Stimulated activated CD8-positive, alpha-beta memory T cell treated with anti-CD3 and anti-CD28 coated beads, Interleukin-2, amount 100 ng/mL, for 48 hours (primary cell): ENCODE measurements around the gene TAF13.
"Not testable (repeated sequence)": the region's sequence is repeated elsewhere in the genome, so short reads cannot be mapped to it uniquely, and the experiment has no call there.

ENCODE experiments used
- DNase-seq, 2 donors: peaks; one replicate each; pipeline ENCODE4 v3.0.0-alpha.2; 2020; ENCODE audit warnings: low read depth in 2 of 2

Gene TAF13

DNA sequence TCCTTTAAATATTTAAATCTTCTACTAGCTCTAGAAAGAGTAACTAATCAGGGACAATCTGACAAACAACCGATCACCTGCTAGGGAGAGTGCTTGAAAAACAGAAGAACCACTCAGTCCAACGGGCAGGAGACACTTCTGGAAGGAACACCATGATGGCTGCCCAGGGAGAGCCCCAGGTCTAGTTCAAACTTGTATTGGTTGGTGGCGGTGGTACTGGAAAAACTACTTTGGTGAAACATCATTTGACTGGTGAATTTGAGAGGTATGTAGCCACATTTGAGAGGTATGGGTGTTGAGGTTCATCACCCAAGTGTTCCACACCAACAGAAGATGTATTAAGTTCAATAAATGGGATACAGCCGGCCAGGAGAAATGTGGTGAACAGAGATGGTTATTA, 29.1 kb downstream of the TAF13 start:
- no peak for DNase-seq

DNA sequence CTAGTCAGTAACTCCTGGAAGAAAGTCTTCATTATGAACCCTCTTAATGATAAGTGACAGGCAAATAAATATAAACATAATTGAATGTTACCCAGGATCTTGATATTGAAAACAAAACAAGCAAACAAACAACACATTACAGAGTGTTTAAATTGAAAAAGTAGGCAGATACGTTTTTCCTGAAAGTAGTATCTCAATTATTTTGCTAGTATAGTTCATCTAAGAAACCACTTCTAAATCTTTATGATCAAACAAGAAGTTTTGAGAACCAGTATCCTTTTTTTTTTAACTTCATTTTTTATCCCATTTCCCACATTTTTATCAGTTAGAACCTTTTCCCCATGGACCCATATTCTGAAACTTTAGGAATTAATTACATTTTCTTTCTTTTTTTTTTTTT, 30.2 kb downstream of the TAF13 start:
- no peak for DNase-seq

DNA sequence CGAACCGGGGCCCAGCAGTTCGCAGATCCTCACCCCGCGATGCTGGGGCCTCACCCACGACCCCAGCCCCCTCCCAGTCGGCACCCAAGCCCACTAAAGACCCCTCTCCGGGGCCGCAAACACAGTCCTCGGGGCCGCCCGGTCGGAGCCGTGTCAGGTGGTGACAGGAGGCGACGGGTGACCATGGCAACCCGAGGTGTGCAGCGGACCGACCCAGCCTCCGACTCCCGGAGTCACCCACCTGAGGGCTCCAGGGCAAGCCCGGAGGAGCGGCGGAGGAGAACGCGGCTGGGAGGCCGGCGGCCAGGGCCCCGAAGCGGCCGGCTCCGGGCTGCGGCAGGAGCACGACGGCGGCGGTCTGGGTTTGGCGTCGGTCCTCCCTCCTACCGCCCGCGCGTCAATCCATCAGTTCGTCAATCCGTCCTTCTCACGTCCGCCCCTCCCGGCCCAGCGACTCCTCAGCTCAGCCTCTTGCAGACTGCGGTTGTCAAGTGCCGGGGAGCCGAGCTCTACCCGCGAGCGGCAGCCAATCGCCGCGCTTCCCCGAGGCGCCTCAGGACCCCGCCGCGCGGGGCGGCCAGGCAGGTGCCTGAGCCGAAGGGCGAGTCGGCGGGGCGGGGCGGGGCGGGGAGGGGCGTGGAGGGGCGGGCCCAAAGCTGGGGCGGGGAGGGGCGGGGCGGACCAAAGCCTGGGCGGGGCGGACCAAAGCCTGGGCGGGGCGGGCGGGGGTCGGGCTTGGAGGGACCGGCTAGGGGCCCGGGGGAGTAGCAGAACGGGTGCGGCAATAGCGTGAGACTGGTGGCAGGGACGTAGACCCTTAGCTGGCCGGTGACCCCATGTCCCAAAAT, 34.0 kb downstream of the TAF13 start, which contains the start of gene WDR47:
TSS of gene WDR47 (minus strand) at position 482 of the 848 bp plus-strand sequence. CDS start 18,590 bp downstream, outside the sequence.
- DNase-seq = peak; percentile 89 to 93

DNA sequence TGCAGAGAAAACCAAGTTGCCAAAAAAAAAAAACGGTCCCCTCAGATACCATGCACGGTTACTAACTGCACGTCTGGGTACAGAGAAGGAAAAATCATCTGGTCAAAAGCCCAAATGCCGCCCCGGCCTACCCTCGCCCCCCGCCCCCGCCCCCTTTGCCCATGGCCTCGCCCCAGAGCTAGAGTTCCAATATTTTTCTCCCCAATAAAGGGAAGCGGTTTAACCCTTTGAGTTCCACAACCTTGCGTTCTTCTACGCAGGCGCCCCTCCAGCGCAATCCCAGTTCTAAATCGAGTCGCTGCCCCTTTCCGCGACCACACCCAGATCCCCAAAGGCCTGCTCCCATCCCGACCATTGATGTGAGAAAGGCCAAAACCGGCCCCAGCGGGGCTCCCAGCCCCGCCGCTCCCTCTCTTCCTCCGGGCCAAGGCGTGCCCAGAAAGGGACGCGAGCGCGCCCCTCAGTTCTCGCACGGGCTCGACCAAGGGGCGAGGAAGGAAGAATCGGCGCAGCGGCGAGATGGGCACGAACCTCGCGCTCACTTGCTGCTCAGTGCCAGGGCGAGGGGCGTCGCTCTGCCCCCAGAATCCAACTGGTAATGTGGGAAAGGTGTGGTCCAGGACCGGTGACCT, 34.7 kb downstream of the TAF13 start:
- DNase-seq = peak; percentile 9 to 16

DNA sequence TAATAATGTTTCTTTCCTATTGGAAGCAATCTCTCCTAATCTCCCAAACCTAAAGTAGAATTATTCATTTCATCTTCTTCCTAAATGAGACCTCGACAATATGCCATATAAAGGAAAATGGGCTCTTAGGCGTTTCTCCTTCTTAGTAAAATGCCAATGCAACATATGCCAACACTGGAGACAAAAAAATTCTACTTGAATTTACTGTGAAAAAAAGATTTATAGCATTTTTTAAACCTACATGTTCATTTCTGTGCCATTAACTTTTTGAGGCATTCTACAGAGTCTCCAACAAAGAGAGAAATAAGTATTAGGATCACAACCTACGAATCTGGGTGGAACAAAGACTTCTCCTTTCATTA, 35.2 kb downstream of the TAF13 start:
- DNase-seq = no peak

DNA sequence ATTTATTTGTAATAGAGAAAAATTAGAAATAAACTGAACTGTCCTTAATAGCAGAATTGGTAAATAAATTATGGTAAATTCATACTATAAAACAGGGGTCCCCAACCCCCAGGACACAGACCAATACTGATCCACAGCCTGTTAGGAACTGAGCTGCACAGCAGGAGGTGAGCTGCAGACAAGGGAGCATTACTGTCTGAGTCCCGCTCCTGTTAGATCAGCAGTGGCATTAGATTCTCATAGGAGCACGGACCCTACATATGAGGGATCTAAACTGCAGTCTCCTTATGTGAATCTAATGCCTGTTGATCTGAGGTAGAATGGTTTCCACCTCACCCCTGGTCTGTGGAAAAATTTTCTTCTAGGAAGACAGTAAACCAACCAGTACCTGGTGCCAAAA, 41.4 kb downstream of the TAF13 start:
- DNase-seq = no peak

DNA sequence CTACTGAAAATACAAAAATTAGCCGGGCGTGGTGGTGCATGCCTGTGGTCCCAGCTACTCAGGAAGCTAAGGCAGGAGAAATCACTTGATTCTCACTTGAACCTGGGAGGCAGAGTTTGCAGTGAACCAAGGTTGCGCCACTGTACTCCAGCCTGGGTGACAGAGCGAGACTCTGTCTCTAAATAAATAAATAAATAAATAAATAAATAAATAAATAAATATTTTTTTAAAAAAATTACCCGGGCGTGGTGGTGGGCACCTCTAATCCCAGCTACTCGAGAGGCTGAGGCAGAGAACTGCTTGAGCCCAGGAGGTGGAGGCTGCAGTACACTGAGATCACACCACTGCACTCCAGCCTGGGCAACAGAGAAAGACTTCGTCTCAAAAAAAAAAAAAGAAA, 46.3 kb downstream of the TAF13 start:
- not testable (repeated sequence) for DNase-seq

DNA sequence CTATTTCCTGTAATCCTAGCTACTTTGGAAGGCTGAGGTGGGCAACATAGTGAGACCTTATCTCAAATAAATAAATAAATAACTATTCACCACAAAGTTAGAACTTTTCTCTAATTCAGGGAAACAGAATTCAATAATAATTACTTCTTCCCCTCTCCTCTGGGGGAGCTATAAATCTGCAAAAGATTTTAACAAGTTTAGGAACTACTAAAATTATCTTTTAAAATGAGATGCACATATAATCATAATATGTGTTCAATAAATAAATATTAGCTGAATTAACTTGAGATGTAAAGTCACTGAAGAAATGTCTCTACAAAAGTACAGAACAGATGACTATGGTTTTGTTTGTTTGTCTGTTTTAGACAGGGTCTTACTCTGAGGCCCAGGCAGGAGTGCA, 48.0 kb downstream of the TAF13 start:
- DNase-seq = no peak

DNA sequence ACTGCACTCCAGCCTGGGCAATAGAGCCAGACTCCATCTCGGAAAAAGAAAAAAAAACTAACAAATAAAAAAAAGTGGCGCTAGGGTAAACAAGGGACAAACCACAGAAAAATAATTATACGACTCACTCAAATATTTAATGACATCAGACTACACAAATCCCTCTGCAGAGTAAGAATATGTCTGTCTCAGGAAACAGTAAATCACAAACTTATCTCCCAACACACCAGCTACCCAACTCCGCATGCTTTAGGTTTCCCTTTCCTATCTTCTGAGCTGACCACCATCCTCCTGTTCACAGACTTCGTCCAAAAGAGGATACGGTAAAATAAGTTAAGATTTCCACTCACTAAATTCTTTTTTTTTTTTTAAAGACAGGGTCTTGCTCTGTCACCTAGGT, 50.1 kb downstream of the TAF13 start:
- DNase-seq = no peak

DNA sequence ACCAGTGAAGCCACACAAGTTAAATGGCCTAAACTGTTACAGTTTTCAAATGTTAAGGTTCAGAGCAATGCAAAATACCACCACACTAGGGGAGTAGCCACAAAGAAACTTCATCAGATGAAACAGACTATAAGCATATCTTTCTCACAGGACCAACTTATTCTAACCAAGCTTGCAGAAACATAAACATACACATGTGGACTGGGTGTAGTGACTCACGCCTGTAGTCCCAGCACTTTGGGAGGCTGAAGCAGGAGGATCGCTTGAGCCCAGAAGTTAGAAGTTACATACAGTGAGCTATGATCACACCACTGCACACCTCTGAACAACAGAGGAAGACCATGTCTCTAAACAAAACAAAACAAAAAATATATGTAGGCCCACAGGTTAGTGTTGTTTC, 51.2 kb downstream of the TAF13 start:
- no peak for DNase-seq

DNA sequence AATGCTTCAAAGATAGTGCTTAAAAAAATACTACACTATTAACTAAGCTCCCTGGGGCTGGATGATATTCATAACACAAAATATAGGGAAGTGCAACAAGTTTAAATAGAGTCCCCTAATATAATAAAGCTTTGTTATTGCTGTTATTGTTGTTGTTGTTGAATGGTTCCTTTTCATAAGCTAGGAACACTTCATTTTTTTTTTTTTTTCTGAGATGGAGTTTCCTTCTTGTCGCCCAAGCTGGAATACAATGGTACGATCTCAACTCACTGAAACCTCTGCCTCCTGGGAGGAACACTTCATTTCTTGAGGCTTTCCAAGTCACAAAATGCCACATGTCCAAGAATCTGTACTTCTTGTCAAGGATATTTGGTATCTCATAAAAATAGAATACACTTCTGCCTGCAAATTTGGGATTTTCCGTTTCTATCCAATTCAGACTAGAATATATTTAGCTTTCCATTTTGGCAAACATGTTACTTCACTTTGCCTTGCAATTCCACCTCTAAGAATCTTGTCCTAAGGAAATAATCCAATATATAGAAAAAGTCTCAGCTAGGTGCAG, 55.0 kb downstream of the TAF13 start:
- DNase-seq = no peak

DNA sequence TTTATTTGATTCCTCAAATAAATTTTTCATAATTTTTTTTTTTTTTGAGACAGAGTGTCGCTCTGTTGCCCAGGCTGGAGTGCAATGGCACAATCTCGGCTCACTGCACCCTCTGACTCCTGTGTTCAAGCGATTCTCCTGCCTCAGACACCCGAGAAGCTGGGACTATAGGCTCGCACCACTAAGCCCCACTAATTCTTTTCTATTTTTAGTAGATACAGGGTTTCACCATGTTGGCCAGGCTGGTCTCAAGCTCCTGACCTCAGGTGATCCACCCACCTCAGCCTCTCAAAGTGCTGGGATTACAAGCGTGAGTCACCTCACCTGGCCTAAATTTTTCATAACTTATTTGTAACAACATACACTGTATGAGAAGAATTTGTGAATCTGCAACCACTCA, 58.1 kb downstream of the TAF13 start:
- not testable (repeated sequence) for DNase-seq

DNA sequence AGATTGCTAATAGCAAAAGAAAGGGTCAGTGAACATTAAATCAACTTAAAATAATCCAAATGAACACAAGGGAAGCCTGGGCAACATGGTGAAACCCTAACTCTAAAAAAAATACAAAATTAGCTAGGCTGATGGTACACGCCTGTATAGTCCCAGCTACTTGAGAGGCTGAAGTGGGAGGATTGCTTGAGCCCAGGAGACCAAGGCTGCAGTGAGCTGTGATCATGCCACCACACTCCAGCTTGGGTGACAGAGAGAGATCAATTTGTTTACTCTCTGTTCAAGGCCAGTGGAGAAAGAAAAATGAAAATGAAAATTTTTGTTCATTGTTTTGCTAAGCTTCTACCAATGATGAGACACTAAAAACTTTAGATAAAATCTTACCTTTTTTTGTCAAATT, 58.7 kb downstream of the TAF13 start:
- no peak for DNase-seq
